H9 (cell line): Measurements from ENCODE around the gene UPF1. TPM values are rescaled to one million over a fixed set of nuclear protein-coding genes. Genes with fewer than 3 reads are reported as not detected.

Experiments used
- DNase-seq: peaks from one replicate; pipeline ENCODE4 v3.0.0-alpha.2; 2017
- H2AFZ ChIP-seq: one replicate; pipeline ENCODE4 v1.6.1; 2013; ENCODE audit warnings: mild to moderate bottlenecking, low read length, control low read depth, moderate library complexity
- H2AK5ac ChIP-seq: 2 replicates; pipeline ENCODE4 v1.6.1; 2013; ENCODE audit warnings: low read length, control low read depth, mixed read lengths; ENCODE audit not compliant: insufficient read length
- H2BK120ac ChIP-seq: one replicate; pipeline ENCODE4 v1.6.1; 2013; ENCODE audit warnings: low read depth, mild to moderate bottlenecking, low read length, control low read depth, inconsistent platforms; ENCODE audit not compliant: poor library complexity, severe bottlenecking
- H2BK12ac ChIP-seq: 2 replicates; pipeline ENCODE4 v1.6.1; 2013; ENCODE audit warnings: low read length, control low read depth, mixed read lengths, low read depth; ENCODE audit not compliant: insufficient read length
- H2BK15ac ChIP-seq: 2 replicates; pipeline ENCODE4 v1.6.1; 2013; ENCODE audit warnings: low read depth, low read length, control low read depth
- H2BK20ac ChIP-seq: one replicate; pipeline ENCODE4 v1.6.1; 2013; ENCODE audit warnings: low read depth, mild to moderate bottlenecking, low read length, control low read depth, inconsistent platforms; ENCODE audit not compliant: poor library complexity, severe bottlenecking
- H2BK5ac ChIP-seq: 2 replicates; pipeline ENCODE4 v1.6.1; 2013; ENCODE audit warnings: low read length, control low read depth, mixed read lengths; ENCODE audit not compliant: insufficient read length
- H3K14ac ChIP-seq: 2 replicates; pipeline ENCODE4 v1.6.1; 2013; ENCODE audit warnings: low read length, control low read depth; ENCODE audit not compliant: insufficient read depth
- H3K18ac ChIP-seq: 2 replicates; pipeline ENCODE4 v1.6.1; 2013; ENCODE audit warnings: low read depth, mild to moderate bottlenecking, mixed read lengths, low read length, control low read depth; ENCODE audit not compliant: insufficient read length
- H3K23ac ChIP-seq: 2 replicates; pipeline ENCODE4 v1.6.1; 2013; ENCODE audit warnings: low read length, control low read depth, mixed read lengths, low read depth; ENCODE audit not compliant: insufficient read length
- H3K23me2 ChIP-seq: 2 replicates; pipeline ENCODE4 v1.6.1; 2013; ENCODE audit warnings: low read depth, mild to moderate bottlenecking, mixed read lengths, low read length, control low read depth; ENCODE audit not compliant: insufficient read length, poor library complexity, severe bottlenecking
- H3K27ac ChIP-seq: 2 replicates; pipeline ENCODE4 v1.5.1; 2013; ENCODE audit warnings: low read length, control low read depth, mixed read lengths, low read depth; ENCODE audit not compliant: insufficient read length
- H3K27me3 ChIP-seq: 2 replicates; pipeline ENCODE4 v1.6.1; 2013; ENCODE audit warnings: low read length, control low read depth, inconsistent platforms; ENCODE audit not compliant: insufficient read depth
- H3K4ac ChIP-seq: 2 replicates; pipeline ENCODE4 v1.6.1; 2013; ENCODE audit warnings: low read depth, mild to moderate bottlenecking, control low read depth, inconsistent platforms, low read length, moderate library complexity
- H3K4me1 ChIP-seq: 2 replicates; pipeline ENCODE4 v1.6.1; 2013; ENCODE audit warnings: low read length, control low read depth, inconsistent platforms; ENCODE audit not compliant: insufficient read depth
- H3K4me2 ChIP-seq: 2 replicates; pipeline ENCODE4 v1.6.1; 2013; ENCODE audit warnings: low read length, control low read depth, mixed read lengths; ENCODE audit not compliant: insufficient read length, insufficient read depth
- H3K56ac ChIP-seq: 2 replicates; pipeline ENCODE4 v1.6.1; 2013; ENCODE audit warnings: low read depth, mild to moderate bottlenecking, mixed read lengths, low read length, control low read depth; ENCODE audit not compliant: insufficient read length
- H3K79me1 ChIP-seq: 2 replicates; pipeline ENCODE4 v1.6.1; 2013; ENCODE audit warnings: low read depth, mild to moderate bottlenecking, moderate library complexity, low read length, control low read depth, inconsistent platforms; ENCODE audit not compliant: insufficient read depth, poor library complexity, severe bottlenecking
- H3K79me2 ChIP-seq: 2 replicates; pipeline ENCODE4 v1.6.1; 2013; ENCODE audit warnings: low read length, control low read depth, inconsistent platforms; ENCODE audit not compliant: insufficient read depth
- H3K9ac ChIP-seq: 2 replicates; pipeline ENCODE4 v1.6.1; 2013; ENCODE audit warnings: low read length, control low read depth, mixed read lengths; ENCODE audit not compliant: insufficient read length; ENCODE audit errors: extremely low read depth
- H3K9me3 ChIP-seq: one replicate; pipeline ENCODE4 v1.6.1; 2013; ENCODE audit warnings: low read depth, low read length, inconsistent platforms; ENCODE audit not compliant: control insufficient read depth
- H3T11ph ChIP-seq: one replicate; pipeline ENCODE4 v1.6.1; 2013; ENCODE audit warnings: mild to moderate bottlenecking, low read length, control low read depth, inconsistent platforms
- H4K20me1 ChIP-seq: one replicate; pipeline ENCODE4 v1.6.1; 2013; ENCODE audit not compliant: control insufficient read depth, insufficient read length, insufficient read depth
- H4K5ac ChIP-seq: 2 replicates; pipeline ENCODE4 v1.6.1; 2013; ENCODE audit warnings: low read depth, mild to moderate bottlenecking, mixed read lengths, low read length, control low read depth; ENCODE audit not compliant: insufficient read length
- H4K8ac ChIP-seq: replicated peaks from 2 replicates; pipeline ENCODE4 v1.6.1; 2013; ENCODE audit warnings: low read length, control low read depth, mixed read lengths, low read depth; ENCODE audit not compliant: insufficient read length
- H4K91ac ChIP-seq: 2 replicates; pipeline ENCODE4 v1.6.1; 2013; ENCODE audit warnings: low read depth, mild to moderate bottlenecking, moderate library complexity, mixed read lengths, low read length, control low read depth; ENCODE audit not compliant: insufficient read length
- H3K27ac Mint-ChIP-seq, 3 experiments: 2 replicates in 2 of 3; 3 replicates in 1 of 3; pipeline ENCODE4 v1.8.0; 2020 to 2021; ENCODE audit warnings: mixed read lengths in 3 of 3, mild to moderate bottlenecking in 1 of 3, moderate library complexity in 1 of 3
- H3K27me3 Mint-ChIP-seq: 2 replicates; pipeline ENCODE4 v1.8.0; 2021; ENCODE audit warnings: low read depth, mild to moderate bottlenecking, moderate library complexity, mixed read lengths
- H3K36me3 Mint-ChIP-seq, 3 experiments: 2 replicates in 2 of 3; 3 replicates in 1 of 3; pipeline ENCODE4 v1.8.0; 2020 to 2021; ENCODE audit warnings: low read depth in 3 of 3, mixed read lengths in 3 of 3; ENCODE audit not compliant: insufficient read depth in 1 of 3
- H3K4me1 Mint-ChIP-seq, 2 experiments: 2 replicates each; pipeline ENCODE4 v1.8.0; 2020; ENCODE audit warnings: mixed read lengths in 2 of 2
- H3K4me3 Mint-ChIP-seq, 2 experiments: 2 replicates in 1 of 2; 3 replicates in 1 of 2; pipeline ENCODE4 v1.8.0; 2020 to 2021; ENCODE audit warnings: mild to moderate bottlenecking in 2 of 2, mixed read lengths in 2 of 2, moderate library complexity in 1 of 2
- H3K9me3 Mint-ChIP-seq, 2 experiments: 2 replicates in 1 of 2; 3 replicates in 1 of 2; pipeline ENCODE4 v1.8.0; 2020; ENCODE audit warnings: mild to moderate bottlenecking in 2 of 2, mixed read lengths in 2 of 2, moderate library complexity in 1 of 2
- CTCF ChIP-seq: fragments of 200-600 bp; sonication (generic); conservative IDR thresholded peaks from 3 replicates; pipeline ENCODE4 v1.8.0; 2021; ENCODE audit warnings: antibody characterized with exemption, mild to moderate bottlenecking
- WGBS: extraction: QIAGEN DNeasy Blood & Tissue Kit; methylation state at CpG from one replicate; pipeline ENCODE4 v1.1.7; 2013; ENCODE audit warnings: missing lambda C conversion rate, low lambda C conversion rate, mixed read lengths; ENCODE audit not compliant: insufficient read length; ENCODE audit errors: extremely low coverage; 5-methylcytosine and 5-hydroxymethylcytosine counted together
- total RNA-seq: library from RNA; stranded (reverse); gene quantifications from 2 replicates; pipeline ENCODE4 v1.2.1, GENCODE V29; 2021

UPF1 gene
- total RNA-seq, 1 experiment from 2014 or later, result 85.4 TPM

- no peak overlapping the region for H4K91ac ChIP-seq
- no peak overlapping the region for H4K8ac ChIP-seq
- WGBS, result no CpG with 5 or more reads among the region's 21 CpGs
- H3K9me3 ChIP-seq, result no peaks in the 10 kb centered on the region
- no peak overlapping the region for H3K14ac ChIP-seq
- no peaks in the 10 kb centered on the region for H3K4me1 ChIP-seq
- no peak overlapping the region for H2BK15ac ChIP-seq
- no peak overlapping the region for H3K4me3 Mint-ChIP-seq
- H3K36me3 Mint-ChIP-seq, result peaks cover 43 to 91% (median 86%) of the 10 kb centered on the region in 3 experiments
- no peak overlapping the region for H3K18ac ChIP-seq
- no peaks in the 10 kb centered on the region for H3K79me1 ChIP-seq
- H2BK120ac ChIP-seq, result no peak overlapping the region
- no peak for DNase-seq
- H3K27me3 ChIP-seq, result no peaks in the 10 kb centered on the region
- H3K4ac ChIP-seq, result no peak overlapping the region
- no peak overlapping the region for H2AK5ac ChIP-seq
- no peaks in the 10 kb centered on the region for H3K4me1 Mint-ChIP-seq
- H3K23ac ChIP-seq, result no peak overlapping the region
- H3K23me2 ChIP-seq, result no peaks in the 10 kb centered on the region
- H2BK5ac ChIP-seq, result no peak overlapping the region
- H2AFZ ChIP-seq, result no peak overlapping the region
- H3K9me3 Mint-ChIP-seq, result no peaks in the 10 kb centered on the region
- no peaks in the 10 kb centered on the region for H4K20me1 ChIP-seq
- H3K79me2 ChIP-seq, result no peaks in the 10 kb centered on the region
- no peak overlapping the region for H3K56ac ChIP-seq
- TF ChIP-seq CTCF, result no peak
- H3K27ac Mint-ChIP-seq, result no peak overlapping the region
- no peaks in the 10 kb centered on the region for H3K27me3 Mint-ChIP-seq
- H3T11ph ChIP-seq, result no peak overlapping the region
- no peak overlapping the region for H4K5ac ChIP-seq
- no peak overlapping the region for H2BK12ac ChIP-seq
- H3K4me2 ChIP-seq, result no peak overlapping the region
- H3K9ac ChIP-seq, result no peak overlapping the region
- no peak overlapping the region for H3K27ac ChIP-seq
- H2BK20ac ChIP-seq, result no peak overlapping the region
These were observed 27.3 kb downstream of the UPF1 start for GRCh38 chr19:18858906-18859646.
